ENCODE results near the gene TMEM201. TPM values are rescaled to one million over a fixed set of nuclear protein-coding genes. Genes with fewer than 3 reads are reported as not detected.

TMEM201 gene
- total and polyA plus RNA-seq, 12 donors = 10.7 to 26.0 (median 18.2) TPM

GRCh38 chr1:9612162-9612845 is 23.6 kb downstream of the TMEM201 start:
- ATAC-seq = no peak
- Histone ChIP-seq H3K9me3 (no peaks in the 10 kb centered on the region), H3K27me3 (peaks cover 0 to 2% (median 0%) of the 10 kb centered on the region in 7 donors), H3K4me1 (peaks cover 0 to 3% (median 0%) of the 10 kb centered on the region in 9 donors), H3K36me3 (peaks cover 0 to 66% (median 14%) of the 10 kb centered on the region in 9 donors), H3K27ac (no peak overlapping the region), H3K4me3 (no peak overlapping the region)
- TF ChIP-seq CTCF (IDR thresholded peaks at IDR 0.05) = no peak
- WGBS, 2 donors = 78 to 85% methylated on average over 11 of the region's 11 CpGs
- intact Hi-C loops (cut with DNase I) = no loop called here
- DNase-seq = no peak

DNA sequence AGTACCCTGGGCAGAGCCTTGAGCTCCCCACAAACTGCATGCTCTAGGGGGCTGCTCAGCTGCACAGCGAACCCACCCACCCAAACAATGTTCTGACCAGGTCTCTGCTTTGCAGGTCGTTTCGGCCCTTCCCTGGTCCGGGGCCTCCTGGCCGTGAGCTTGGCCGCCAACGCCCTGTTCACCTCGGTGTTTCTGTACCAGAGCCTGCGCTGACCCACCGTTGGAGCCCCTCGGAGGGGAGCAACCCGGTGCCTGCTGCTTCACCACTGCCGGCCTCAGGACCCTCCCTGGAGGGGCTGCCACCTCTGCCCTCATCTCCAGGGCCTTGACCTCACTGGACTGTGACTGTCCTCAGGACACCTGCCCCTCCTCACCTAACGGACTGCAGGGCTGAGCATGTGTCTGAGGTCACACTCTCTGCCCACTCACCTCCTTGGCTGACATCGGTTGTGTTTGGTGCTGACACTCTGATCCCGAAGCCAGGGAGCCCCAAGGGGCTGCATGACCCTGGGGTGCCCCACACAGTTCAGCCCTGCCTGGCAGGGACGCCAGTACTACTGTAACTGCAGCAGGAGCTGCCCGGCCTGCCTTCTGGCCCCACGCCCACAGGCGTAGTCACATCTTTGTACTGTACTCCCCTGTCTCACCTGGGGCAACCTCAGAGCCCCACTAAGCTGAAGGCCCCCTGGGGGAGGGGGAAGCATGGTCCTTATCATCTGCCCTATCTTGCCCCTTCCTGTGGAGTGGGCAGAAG is 24.3 kb downstream of the TMEM201 start:
- DNase-seq (no peak), ATAC-seq (peak in 1 of 8 donors; percentile 6)
- Histone ChIP-seq H3K9me3 (no peaks in the 10 kb centered on the region), H3K27ac (no peak overlapping the region), H3K27me3 (peaks cover 0 to 5% (median 0%) of the 10 kb centered on the region in 7 donors), H3K36me3 (peaks cover 0 to 59% (median 14%) of the 10 kb centered on the region in 9 donors), H3K4me1 (no peaks in the 10 kb centered on the region), H3K4me3 (no peak overlapping the region)
- WGBS, 2 donors = 91 to 93% methylated on average over 20 of the region's 20 CpGs
- intact Hi-C loops (cut with DNase I) = no loop called here
- no peak for TF ChIP-seq CTCF (IDR thresholded peaks at IDR 0.05)

DNA sequence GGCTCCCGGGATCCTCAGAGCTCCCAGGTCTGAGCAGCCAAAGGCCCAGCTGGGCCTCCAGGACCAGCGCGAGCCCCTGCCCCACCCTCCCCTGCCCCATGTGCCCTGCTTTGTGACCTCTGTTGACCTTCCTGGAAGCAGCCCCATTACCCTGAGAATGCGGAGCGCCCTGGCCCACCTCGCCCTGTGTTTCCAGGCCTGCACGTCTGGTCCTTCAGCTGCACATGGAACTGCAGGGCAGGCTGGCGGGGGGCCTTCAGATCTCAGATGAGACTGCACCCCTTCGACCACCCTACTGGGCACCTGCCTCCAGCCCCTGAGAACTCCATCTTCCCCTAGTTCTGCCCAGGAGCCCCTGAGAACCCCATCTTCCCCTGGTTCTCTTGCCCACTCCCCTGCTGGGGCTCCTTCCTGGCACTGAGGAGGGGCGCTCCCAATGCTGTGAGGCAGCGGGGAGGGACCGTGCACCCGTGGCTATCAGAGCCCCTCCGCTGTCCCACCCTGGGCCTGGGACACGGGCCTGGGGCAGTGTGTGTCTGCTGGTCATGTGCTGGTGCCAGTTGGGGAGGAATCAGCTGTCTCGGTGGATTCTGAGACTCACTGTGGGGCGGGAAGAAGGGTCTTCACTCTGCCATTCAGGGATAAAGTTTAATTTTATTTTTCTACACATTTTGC is 25.1 kb downstream of the TMEM201 start:
- Histone ChIP-seq H3K36me3 (peaks cover 0 to 52% (median 14%) of the 10 kb centered on the region in 9 donors), H3K9me3 (no peaks in the 10 kb centered on the region), H3K27me3 (peaks cover 0 to 9% (median under 1%) of the 10 kb centered on the region in 7 donors), H3K4me1 (no peaks in the 10 kb centered on the region), H3K4me3 (no peak overlapping the region), H3K27ac (no peak overlapping the region)
- no peak for TF ChIP-seq CTCF (IDR thresholded peaks at IDR 0.05)
- 89% methylated on average over 17 of the region's 17 CpGs for WGBS, 2 donors
- intact Hi-C loops (cut with DNase I) = no loop called here
- DNase-seq (no peak), ATAC-seq (no peak)

DNA sequence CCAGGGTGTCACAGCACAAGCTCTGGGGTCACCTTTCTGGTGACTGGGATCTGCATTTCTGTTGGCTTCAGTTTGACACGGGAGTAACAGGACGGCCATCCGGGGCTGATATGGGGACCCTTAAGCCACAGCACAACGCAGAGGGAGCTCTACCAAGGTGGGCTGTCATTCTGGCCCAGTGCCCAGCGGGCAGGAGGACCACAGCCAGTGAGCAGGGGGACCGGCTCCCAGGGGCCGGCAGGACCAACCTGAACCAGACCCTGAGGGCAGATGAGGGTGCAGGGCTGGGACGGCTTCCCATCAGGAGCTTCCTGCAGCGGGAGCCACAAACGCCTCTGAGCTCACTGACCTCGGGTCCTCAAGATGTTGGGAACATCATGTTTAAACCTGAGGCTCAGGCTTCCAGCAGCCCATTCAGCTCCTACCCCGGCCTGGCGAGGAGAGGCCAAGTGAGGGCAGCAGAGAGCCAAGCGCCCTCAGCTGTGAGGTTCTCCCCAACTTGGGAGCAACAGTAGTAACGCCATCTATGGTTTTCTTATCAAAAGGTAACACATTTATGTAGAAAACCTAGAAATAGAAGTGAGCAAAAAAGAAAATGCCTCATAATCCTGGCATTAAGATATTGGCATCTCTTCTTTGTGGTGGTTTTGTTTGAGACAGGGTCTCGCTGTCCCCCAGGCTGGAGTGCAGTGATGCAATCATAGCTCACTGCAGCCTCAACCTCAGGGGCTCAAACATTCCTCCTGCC is 26.8 kb downstream of the TMEM201 start:
- Histone ChIP-seq H3K27ac (no peak overlapping the region), H3K4me3 (no peak overlapping the region), H3K36me3 (peaks cover 0 to 34% (median 7%) of the 10 kb centered on the region in 9 donors), H3K27me3 (peaks cover 0 to 26% (median 15%) of the 10 kb centered on the region in 7 donors), H3K9me3 (no peaks in the 10 kb centered on the region), H3K4me1 (no peaks in the 10 kb centered on the region)
- WGBS, 2 donors = 44 to 45% methylated on average over 16 of the region's 16 CpGs
- peak in 4 of 8 donors; percentile 48 to 63 (median 57) for ATAC-seq
- TF ChIP-seq CTCF (IDR thresholded peaks at IDR 0.05) = peak in 8 of 9 donors; percentile 40 to 79 (median 58)
- DNase-seq = no peak
- intact Hi-C loops (cut with DNase I) = no loop called here
